Measurements from ENCODE around the gene MRPL4.
"Not testable (repeated sequence)": the region's sequence is repeated elsewhere in the genome, so short reads cannot be mapped to it uniquely, and the experiment has no call there.

Gene MRPL4

DNA sequence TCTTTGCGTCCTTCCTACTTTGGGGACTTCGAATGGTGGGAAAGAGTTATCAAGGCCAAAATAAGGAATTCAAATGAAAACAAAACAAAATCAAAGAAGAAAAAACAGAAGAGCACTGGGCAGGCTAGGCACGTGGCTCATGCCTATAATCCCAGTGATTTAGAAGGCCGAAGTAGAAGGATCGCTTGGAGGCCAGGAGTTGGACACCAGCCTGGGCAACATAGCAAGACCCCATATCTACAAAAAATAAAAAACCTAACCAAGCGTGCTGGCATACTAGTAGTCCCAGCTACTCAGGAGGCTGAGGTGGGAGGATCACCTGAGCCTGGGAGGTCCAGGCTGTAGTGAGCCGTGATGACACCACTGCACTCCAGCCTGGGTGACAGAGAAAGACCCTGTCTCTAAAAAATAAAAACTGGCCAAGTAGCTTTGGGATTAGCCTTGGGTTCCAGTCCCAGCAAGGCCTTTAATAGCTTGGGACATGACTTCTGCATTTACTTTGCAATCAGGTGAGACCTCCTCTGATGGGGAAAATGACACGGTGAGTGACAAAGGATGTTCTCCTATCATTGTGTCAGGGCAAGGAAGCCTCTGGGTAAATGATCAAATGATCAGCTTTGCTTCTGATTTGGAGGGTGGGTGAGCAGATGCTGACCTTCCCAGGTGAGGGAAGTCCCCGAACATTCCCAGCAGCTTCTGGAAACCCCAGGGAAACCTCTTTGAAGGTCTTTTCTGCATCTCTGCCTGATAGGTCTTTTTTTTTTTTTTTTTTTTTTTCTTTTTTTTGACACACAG, 26.0 kb downstream of the MRPL4 start:
- Histone ChIP-seq H3K27ac (no peak overlapping the region), H3K4me3 (ENCODE audit: low read depth in 1 of 2, low read length in 1 of 2) (no peak overlapping the region), H3K4me1 (ENCODE audit: control insufficient read depth in 1 of 2, insufficient read depth in 1 of 2, low read depth in 1 of 2, low read length in 1 of 2) (peaks cover 13 to 15% of the 10 kb centered on the region in 2 experiments), H3K9me3 (no peaks in the 10 kb centered on the region), H3K27me3 (no peaks in the 10 kb centered on the region), H3K36me3 (peaks cover 69% of the 10 kb centered on the region)
- TF ChIP-seq, protein P1, sequence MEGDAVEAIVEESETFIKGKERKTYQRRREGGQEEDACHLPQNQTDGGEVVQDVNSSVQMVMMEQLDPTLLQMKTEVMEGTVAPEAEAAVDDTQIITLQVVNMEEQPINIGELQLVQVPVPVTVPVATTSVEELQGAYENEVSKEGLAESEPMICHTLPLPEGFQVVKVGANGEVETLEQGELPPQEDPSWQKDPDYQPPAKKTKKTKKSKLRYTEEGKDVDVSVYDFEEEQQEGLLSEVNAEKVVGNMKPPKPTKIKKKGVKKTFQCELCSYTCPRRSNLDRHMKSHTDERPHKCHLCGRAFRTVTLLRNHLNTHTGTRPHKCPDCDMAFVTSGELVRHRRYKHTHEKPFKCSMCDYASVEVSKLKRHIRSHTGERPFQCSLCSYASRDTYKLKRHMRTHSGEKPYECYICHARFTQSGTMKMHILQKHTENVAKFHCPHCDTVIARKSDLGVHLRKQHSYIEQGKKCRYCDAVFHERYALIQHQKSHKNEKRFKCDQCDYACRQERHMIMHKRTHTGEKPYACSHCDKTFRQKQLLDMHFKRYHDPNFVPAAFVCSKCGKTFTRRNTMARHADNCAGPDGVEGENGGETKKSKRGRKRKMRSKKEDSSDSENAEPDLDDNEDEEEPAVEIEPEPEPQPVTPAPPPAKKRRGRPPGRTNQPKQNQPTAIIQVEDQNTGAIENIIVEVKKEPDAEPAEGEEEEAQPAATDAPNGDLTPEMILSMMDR (IDR thresholded peaks at IDR 0.05): no peak

GRCh38 chr19:10278935-10279334, 26.9 kb downstream of the MRPL4 start:
- Histone ChIP-seq H3K9me3 (no peaks in the 10 kb centered on the region), H3K36me3 (peaks cover 79% of the 10 kb centered on the region), H3K27me3 (no peaks in the 10 kb centered on the region), H3K4me3 (ENCODE audit: low read depth in 1 of 2, low read length in 1 of 2) (no peak overlapping the region), H3K27ac (no peak overlapping the region), H3K4me1 (ENCODE audit: control insufficient read depth in 1 of 2, insufficient read depth in 1 of 2, low read depth in 1 of 2, low read length in 1 of 2) (peaks cover 10 to 13% of the 10 kb centered on the region in 2 experiments)
- TF ChIP-seq, protein P1 (IDR thresholded peaks at IDR 0.05): no peak

- Histone ChIP-seq H3K4me3 (ENCODE audit: low read depth in 1 of 2, low read length in 1 of 2) (no peak overlapping the region), H3K9me3 (no peaks in the 10 kb centered on the region), H3K4me1 (ENCODE audit: control insufficient read depth in 1 of 2, insufficient read depth in 1 of 2, low read depth in 1 of 2, low read length in 1 of 2) (peaks cover 10 to 13% of the 10 kb centered on the region in 2 experiments), H3K27ac (no peak overlapping the region), H3K27me3 (no peaks in the 10 kb centered on the region), H3K36me3 (peaks cover 81% of the 10 kb centered on the region)
- TF ChIP-seq, protein P1 (IDR thresholded peaks at IDR 0.05): no peak
These were observed 27.9 kb downstream of the MRPL4 start for GRCh38 chr19:10279737-10280442.

DNA sequence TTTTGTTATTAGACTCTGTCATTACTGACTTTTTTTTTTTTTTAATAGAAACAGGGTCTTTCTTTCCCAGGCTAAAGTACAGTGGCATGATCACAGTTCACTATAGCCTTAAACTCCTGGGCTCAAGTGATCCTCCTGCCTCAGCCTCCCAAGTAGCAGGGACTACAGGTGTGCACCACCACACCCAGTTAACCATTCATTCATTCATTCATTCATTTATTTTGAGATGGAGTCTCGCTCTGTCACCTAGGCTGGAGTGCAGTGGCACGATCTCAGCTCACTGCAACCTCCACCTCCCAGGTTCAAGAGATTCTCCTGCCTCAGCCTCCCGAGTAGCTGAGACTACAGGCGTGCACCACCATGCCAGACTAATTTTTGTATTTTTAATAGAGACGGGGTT, 30.0 kb downstream of the MRPL4 start:
- H3K9me3 ChIP-seq; H3K27me3 ChIP-seq; H3K4me3 ChIP-seq (ENCODE audit: low read depth in 1 of 2, low read length in 1 of 2); H3K27ac ChIP-seq: not testable (repeated sequence)
- Histone ChIP-seq H3K4me1 (ENCODE audit: control insufficient read depth in 1 of 2, insufficient read depth in 1 of 2, low read depth in 1 of 2, low read length in 1 of 2) (peaks cover 17 to 19% of the 10 kb centered on the region in 2 experiments), H3K36me3 (peaks cover 78% of the 10 kb centered on the region)

DNA sequence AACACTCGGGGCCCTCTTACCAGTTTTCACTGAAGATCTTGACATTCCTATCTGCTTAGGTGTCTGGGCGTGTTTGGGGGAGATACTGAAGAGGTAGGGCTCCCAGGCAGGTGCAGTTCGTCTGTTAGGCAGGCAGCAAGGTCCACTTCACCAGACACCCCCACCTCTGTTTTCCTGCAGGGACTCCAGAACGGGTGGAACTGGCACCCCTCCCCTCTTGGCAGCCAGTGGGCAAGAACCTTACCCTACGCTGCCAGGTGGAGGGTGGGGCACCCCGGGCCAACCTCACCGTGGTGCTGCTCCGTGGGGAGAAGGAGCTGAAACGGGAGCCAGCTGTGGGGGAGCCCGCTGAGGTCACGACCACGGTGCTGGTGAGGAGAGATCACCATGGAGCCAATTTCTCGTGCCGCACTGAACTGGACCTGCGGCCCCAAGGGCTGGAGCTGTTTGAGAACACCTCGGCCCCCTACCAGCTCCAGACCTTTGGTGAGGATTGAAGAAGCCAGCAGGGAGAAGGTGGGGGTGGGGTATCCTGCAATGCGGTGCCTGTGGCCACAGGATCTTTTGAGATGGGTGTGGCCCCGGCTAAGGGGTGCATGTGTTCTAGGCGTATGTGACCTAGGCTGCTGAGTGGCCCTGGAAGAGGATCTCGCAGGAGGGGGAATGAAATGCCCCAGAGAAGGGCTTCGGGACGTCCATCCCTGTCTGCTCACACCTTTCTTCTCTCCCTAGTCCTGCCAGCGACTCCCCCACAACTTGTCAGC, 31.5 kb downstream of the MRPL4 start:
- Histone ChIP-seq H3K4me3 (ENCODE audit: low read depth in 1 of 2, low read length in 1 of 2) (no peak overlapping the region), H3K27ac (no peak overlapping the region), H3K27me3 (peaks cover 16% of the 10 kb centered on the region), H3K4me1 (ENCODE audit: control insufficient read depth in 1 of 2, insufficient read depth in 1 of 2, low read depth in 1 of 2, low read length in 1 of 2) (peaks cover 31 to 34% of the 10 kb centered on the region in 2 experiments), H3K36me3 (peaks cover 63% of the 10 kb centered on the region), H3K9me3 (no peaks in the 10 kb centered on the region)
- TF ChIP-seq, protein P1 (IDR thresholded peaks at IDR 0.05): no peak

Measured in neutrophil (primary cell).